HG03066 (cell line): ENCODE data around the gene PBX4.

Source experiments
- ATAC-seq: cut with Tn5 transposase; IDR thresholded peaks from one replicate; pipeline ENCODE4 v1.9.1; 2021; ENCODE audit warnings: low read depth; ENCODE audit not compliant: unreplicated experiment

PBX4 gene

GRCh38 chr19:19592690-19593089 lies 25.8 kb downstream of the PBX4 start:
- no peak for ATAC-seq

- ATAC-seq, result no peak
These were observed 27.2 kb downstream of the PBX4 start for GRCh38 chr19:19591133-19591825.

GRCh38 chr19:19588546-19588945 lies 29.9 kb downstream of the PBX4 start:
- ATAC-seq, result no peak

- ATAC-seq, result no peak
These were observed 30.7 kb downstream of the PBX4 start for GRCh38 chr19:19587771-19588170.

GRCh38 chr19:19584356-19584755 lies 34.1 kb downstream of the PBX4 start:
- ATAC-seq, result no peak

GRCh38 chr19:19582471-19582870 lies 36.0 kb downstream of the PBX4 start:
- ATAC-seq, result no peak

- ATAC-seq, result no peak
These were observed 37.1 kb downstream of the PBX4 start for GRCh38 chr19:19581391-19581790.

- ATAC-seq, result no peak
These were observed 38.1 kb downstream of the PBX4 start for GRCh38 chr19:19580418-19580817.

GRCh38 chr19:19579533-19580361 lies 38.7 kb downstream of the PBX4 start:
- ATAC-seq, result no peak

GRCh38 chr19:19578252-19578651 lies 40.2 kb downstream of the PBX4 start:
- ATAC-seq, result no peak

GRCh38 chr19:19575411-19575810 lies 43.1 kb downstream of the PBX4 start:
- ATAC-seq, result no peak

- no peak for ATAC-seq
These were observed 47.3 kb downstream of the PBX4 start for GRCh38 chr19:19571071-19571786.

GRCh38 chr19:19570571-19570970 lies 47.9 kb downstream of the PBX4 start:
- ATAC-seq, result no peak

GRCh38 chr19:19568802-19569756 lies 49.4 kb downstream of the PBX4 start:
- no peak for ATAC-seq

GRCh38 chr19:19567391-19567790 lies 51.1 kb downstream of the PBX4 start:
- no peak for ATAC-seq

- no peak for ATAC-seq
These were observed 52.2 kb downstream of the PBX4 start for GRCh38 chr19:19566306-19566705.

GRCh38 chr19:19563348-19563848 lies 55.1 kb downstream of the PBX4 start:
- ATAC-seq, result no peak

- ATAC-seq, result no peak
These were observed 55.7 kb downstream of the PBX4 start for GRCh38 chr19:19562665-19563347.

- no peak for ATAC-seq
These were observed 56.4 kb downstream of the PBX4 start for GRCh38 chr19:19561946-19562664.
